HG02852 (cell line): Measurements from ENCODE around the gene ITPR2.
"Not testable (repeated sequence)": the region's sequence is repeated elsewhere in the genome, so short reads cannot be mapped to it uniquely, and the experiment has no call there.

Experiments used
- ATAC-seq: cut with Tn5 transposase; IDR thresholded peaks from one replicate; pipeline ENCODE4 v1.9.1; 2021; ENCODE audit warnings: mild to moderate bottlenecking, moderate library complexity; ENCODE audit not compliant: unreplicated experiment

The ITPR2 gene

GRCh38 chr12:26683443-26683842 lies 149.6 kb downstream of the ITPR2 start:
- no peak for ATAC-seq

- no peak for ATAC-seq
Measured at GRCh38 chr12:26680727-26681455, 152.1 kb downstream of the ITPR2 start.

- no peak for ATAC-seq
Measured at GRCh38 chr12:26678697-26679660, 154.0 kb downstream of the ITPR2 start.

- not testable (repeated sequence) for ATAC-seq
Measured at GRCh38 chr12:26671487-26671886, 161.5 kb downstream of the ITPR2 start.

DNA sequence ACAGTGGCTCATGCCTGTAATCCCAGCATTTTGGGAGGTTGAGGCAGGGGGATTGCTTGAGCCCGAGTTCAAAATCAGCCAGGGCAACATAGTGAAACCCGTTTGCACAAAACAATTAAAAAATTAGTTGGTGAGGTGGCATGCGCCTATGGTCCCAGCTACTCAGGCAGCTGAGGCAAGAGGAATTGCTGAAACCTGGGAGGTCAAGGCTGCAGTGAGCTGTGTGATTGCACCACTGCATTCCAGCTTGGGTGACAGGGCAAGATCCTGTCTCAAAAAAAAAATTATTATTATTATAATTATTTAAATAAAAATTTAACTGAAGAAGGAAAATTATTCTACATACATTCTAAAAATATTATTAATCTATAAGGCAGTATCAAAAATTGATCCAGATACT lies 164.1 kb downstream of the ITPR2 start:
- no peak for ATAC-seq

- no peak for ATAC-seq
Measured at GRCh38 chr12:26668230-26668629, 164.8 kb downstream of the ITPR2 start.

GRCh38 chr12:26666286-26666685 lies 166.7 kb downstream of the ITPR2 start:
- ATAC-seq: no peak

DNA sequence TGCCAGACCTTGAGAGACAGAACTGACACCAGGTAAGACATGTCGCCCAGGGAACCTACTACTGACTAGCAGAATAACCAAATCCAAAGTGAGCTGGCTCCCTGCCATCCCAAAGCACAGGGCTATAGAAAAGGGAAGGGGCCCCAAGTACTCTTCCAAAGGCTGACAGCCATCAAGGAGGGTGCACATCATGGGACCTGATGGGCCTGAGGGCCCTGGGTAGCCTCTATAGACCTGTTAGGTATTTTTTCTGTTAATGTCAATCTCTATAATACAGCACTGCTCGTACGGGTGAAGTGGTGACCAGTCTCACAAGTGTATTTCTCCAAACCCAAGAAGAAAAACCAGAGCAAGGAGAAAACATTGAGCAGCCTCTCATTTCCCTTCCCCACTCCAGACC lies 171.6 kb downstream of the ITPR2 start:
- no peak for ATAC-seq

DNA sequence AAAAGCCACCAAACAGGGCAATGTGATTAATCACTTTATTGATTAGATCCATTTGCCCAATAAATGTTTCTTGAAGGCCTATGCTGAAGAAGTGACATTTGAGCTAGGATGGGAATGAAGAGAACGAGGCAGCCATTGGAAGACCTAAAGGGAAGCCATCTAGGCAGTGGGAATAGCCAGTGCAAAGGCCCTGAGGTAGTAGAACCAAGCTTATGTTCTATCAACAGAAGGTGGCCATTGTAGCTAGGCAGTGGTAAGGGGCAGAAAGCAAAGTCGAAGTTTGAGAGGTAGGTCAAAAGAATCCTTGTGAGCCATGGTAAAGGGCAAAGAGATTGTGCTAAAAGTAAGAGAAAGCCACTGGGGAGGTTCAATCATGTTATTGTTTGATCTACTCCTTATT lies 173.1 kb downstream of the ITPR2 start:
- ATAC-seq: no peak

DNA sequence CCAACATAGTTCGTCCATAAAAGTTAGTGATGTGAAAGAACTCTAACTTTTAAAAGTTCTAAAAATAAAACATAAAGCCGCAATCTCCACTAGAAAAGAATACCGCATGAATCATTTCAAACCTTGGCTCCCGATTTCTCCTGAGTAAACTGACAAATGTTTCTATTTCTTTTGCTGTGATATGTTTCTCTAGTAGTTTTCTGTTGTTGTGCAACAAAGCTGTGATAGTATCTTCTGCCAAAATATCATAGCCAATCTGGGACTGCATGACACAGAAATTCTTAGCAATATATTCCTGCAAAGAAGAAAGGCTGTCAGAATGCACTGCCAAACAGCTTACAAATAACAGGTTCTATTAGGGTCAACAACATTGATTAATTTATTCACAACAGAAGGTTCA lies 174.0 kb downstream of the ITPR2 start:
- ATAC-seq: no peak

- no peak for ATAC-seq
Measured at GRCh38 chr12:26654623-26655022, 178.4 kb downstream of the ITPR2 start.

DNA sequence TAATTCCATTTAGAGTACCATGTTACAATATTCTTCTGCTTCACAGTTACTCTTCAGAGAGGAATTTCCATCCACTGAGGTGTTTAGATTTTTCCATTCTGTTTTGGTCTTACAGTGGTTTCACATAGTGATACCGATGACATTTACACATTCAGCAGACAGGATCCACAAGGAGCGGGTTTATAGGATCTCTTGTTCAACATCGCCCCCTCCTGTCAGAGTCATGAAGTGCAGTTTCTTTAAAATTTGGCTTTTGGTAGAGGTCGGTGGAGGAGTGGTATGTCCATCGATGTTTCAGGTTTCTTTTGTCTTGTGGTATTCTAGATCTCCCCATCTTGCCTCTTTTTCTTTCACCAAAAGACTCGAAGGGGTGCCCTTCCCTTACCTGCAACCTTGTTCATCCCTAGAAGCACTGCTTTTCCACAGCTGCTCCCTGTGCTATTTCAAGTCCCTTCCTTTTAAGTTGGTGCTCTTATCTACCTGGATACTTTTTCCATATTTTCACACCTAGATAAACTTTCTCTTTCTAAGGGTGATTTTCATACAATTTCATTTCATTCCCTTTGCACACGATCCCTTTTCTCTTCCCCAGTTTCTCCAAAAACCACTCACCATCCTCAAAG lies 181.3 kb downstream of the ITPR2 start:
- no peak for ATAC-seq

GRCh38 chr12:26651036-26651435 lies 182.0 kb downstream of the ITPR2 start:
- ATAC-seq: no peak

- ATAC-seq: no peak
Measured at GRCh38 chr12:26648999-26649398, 184.0 kb downstream of the ITPR2 start.

DNA sequence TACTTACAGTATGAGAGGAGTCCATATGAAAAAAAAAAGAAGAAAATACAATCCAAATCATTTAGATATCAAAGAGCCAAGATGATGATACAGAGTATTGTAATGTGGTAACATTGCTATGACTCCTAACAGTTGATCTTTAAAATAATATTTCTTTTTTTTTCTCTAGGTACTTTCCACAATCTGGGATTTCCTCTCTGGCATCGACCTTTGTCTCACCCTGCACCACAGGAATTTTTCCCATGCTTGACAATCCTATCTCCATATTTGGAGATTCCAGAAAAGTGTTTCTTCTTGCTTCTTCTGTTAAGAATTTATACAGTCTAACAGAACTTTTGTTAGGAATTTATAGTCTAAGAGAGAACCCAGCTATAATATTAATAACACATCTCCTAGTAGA lies 184.4 kb downstream of the ITPR2 start:
- ATAC-seq: no peak

DNA sequence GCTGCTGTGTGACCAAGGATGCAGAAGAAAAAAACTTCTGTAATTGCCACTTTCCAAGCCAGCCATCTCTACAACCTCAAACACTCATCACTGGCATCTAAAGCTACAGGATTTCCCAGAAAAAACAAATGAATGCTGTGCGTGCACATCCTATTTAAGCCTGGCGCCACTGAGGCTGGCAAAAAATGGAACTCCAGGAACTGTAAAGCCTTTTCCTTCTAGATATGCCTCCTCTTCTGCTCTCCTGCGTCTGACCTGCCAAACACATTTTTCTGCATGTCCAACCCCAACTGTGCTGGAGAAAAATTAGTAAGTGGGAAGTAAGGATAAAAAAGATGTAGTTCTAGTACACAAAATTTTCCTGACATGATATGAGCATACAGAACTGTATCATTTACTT lies 184.9 kb downstream of the ITPR2 start:
- ATAC-seq: no peak

GRCh38 chr12:26647088-26647487 lies 185.9 kb downstream of the ITPR2 start:
- no peak for ATAC-seq

- ATAC-seq: no peak
Measured at GRCh38 chr12:26646571-26646970, 186.4 kb downstream of the ITPR2 start.

DNA sequence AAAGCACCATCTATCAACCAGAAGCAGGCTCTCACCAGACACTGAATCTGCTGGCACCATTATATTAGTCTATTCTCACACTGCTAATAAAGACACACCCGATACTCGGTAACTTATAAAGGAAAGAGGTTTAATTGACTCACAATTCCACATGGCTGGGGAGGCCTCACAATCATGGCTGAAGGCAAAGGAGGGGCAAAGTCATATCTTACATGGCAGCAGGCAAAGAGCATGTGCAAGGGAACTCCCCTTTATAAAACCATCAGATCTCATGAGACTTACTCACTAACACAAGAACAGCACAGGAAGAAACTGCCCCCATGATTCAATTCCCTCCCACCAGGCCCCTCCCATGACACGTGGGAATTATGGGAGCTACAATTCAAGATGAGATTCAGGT lies 188.6 kb downstream of the ITPR2 start:
- ATAC-seq: not testable (repeated sequence)

- no peak for ATAC-seq
Measured at GRCh38 chr12:26643532-26644315, 189.3 kb downstream of the ITPR2 start.

DNA sequence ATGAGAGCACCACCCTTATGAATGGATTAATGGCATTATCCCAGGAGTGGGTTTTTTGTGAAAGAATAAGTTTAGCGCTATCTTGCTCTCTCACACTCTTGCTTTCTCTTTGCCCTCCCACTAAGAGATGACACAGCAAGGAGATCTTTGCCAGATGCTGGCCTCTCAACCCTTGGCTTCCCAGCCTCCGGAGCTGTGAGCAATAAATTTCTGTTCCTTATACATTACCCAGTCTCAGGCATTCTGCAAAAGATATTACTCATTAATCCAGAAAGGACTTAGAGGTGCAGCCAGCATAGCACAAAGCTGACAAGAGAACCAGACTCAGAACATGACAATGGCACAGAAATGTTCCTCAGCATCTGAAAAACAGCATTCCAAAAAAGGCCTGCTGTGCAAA lies 190.6 kb downstream of the ITPR2 start:
- no peak for ATAC-seq
